IPS-18c (cell line): ENCODE measurements around the gene NRM.

Experiments
- H3K4me3 ChIP-seq: 2 replicates; pipeline ENCODE4 v1.7.0; 2013; ENCODE audit warnings: low read depth, mild to moderate bottlenecking, low read length, moderate library complexity; ENCODE audit not compliant: insufficient read depth
- H3K9me3 ChIP-seq: one replicate; pipeline ENCODE4 v1.6.1; 2013; ENCODE audit warnings: mild to moderate bottlenecking, low read length, moderate library complexity; ENCODE audit not compliant: control insufficient read depth, insufficient read depth

Gene NRM

GRCh38 chr6:30651143-30651542 is 39.6 kb downstream of the NRM start:
- Histone ChIP-seq H3K9me3 (no peaks in the 10 kb centered on the region), H3K4me3 (no peak overlapping the region)

- Histone ChIP-seq H3K4me3 (peak overlapping the region; percentile 95), H3K9me3 (no peaks in the 10 kb centered on the region)
Measured at GRCh38 chr6:30647242-30648116, 43.3 kb downstream of the NRM start.

- H3K9me3 ChIP-seq: no peaks in the 10 kb centered on the region
- H3K4me3 ChIP-seq: peak within 1 kb of the TSS; percentile 95
Measured at GRCh38 chr6:30646450-30647241, 44.1 kb downstream of the NRM start, which contains the start of gene C6orf136. Gene C6orf136, plus strand, starts transcription at chr6:30647133. Its CDS starts 99 bp downstream, at chr6:30647232.

GRCh38 chr6:30645989-30646388 is 44.8 kb downstream of the NRM start:
- Histone ChIP-seq H3K9me3 (no peaks in the 10 kb centered on the region), H3K4me3 (peak overlapping the region; percentile 95)

DNA sequence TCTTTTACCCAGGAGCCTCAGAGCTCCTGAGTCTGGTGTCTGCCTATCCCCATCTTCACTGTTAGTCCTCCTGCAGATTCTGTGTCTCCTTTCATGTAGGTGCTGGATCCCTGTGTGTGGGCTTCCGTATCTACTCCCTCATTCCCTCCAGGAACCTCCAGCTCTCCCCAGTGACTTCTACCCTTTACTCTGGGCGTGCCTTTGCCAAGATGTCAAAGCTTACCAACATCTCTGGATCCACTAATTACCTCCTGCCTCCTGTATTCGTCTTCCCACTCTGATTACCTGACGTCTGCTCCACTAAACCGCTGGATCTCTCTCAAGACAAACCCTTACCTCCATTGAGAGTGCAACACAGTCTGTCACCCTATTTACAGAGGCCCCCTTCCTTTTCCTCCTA is 46.0 kb downstream of the NRM start:
- Histone ChIP-seq H3K9me3 (no peaks in the 10 kb centered on the region), H3K4me3 (no peak overlapping the region)

GRCh38 chr6:30643656-30644055 is 47.1 kb downstream of the NRM start:
- H3K9me3 ChIP-seq: peaks cover 2% of the 10 kb centered on the region
- no peak overlapping the region for H3K4me3 ChIP-seq

- Histone ChIP-seq H3K9me3 (peaks cover 2% of the 10 kb centered on the region), H3K4me3 (no peak overlapping the region)
Measured at GRCh38 chr6:30641048-30641447, 49.7 kb downstream of the NRM start.

- Histone ChIP-seq H3K4me3 (no peak overlapping the region), H3K9me3 (peaks cover 2% of the 10 kb centered on the region)
Measured at GRCh38 chr6:30640481-30640880, 50.3 kb downstream of the NRM start.
